ENCODE measurements around the gene C18orf54.
"Not testable (repeated sequence)": the region's sequence is repeated elsewhere in the genome, so short reads cannot be mapped to it uniquely, and the experiment has no call there.

The C18orf54 gene

GRCh38 chr18:54357660-54358494 lies at the start of gene C18orf54, which contains the start of gene STARD6:
Gene C18orf54 (plus strand): TSS chr18:54357906. CDS start chr18:54360573, 2,667 bp downstream.
Gene STARD6 (minus strand): TSS chr18:54357858. CDS start chr18:54354573, 3,285 bp downstream.
- peak; percentile 76 to 82 for DNase-seq

- DNase-seq = not testable (repeated sequence)
Observed at GRCh38 chr18:54309564-54309963, 48.1 kb upstream of the C18orf54 start.

DNA sequence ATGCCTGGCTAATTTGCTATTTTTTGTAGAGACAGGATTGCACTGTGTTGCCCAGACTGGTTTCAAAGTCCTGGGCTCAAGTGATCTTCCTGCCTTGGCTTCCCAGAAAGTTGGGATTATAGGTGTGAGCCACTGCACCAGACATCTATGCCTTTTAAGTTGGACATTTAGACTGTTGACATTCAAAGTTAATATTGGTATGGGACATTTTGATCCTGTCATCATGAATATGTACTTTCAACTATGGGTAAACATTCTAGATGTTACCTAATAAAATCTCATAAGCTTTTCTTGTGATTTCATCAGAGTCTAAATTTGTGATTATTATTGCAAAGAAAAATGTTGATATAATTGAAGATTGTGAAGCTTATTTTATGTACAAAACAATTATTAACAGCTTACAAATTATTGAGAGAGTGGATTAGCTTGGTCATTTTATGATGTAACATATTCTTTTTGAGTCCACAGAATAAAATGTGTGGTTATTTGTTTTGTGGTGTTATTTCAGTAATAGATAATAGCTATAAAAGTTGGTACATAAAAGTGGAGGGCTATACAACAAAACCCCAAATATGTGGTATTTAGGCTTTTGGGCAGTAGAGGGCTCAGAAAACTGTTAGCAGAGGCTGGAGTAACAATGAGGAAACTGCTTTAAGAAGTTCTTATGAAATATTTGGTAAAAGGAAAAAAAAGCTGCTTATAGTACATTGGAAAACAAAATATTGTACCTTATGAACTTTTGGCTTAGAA lies 41.5 kb upstream of the C18orf54 start:
- no peak for DNase-seq

GRCh38 chr18:54323561-54323960 lies 34.1 kb upstream of the C18orf54 start:
- DNase-seq = no peak

DNA sequence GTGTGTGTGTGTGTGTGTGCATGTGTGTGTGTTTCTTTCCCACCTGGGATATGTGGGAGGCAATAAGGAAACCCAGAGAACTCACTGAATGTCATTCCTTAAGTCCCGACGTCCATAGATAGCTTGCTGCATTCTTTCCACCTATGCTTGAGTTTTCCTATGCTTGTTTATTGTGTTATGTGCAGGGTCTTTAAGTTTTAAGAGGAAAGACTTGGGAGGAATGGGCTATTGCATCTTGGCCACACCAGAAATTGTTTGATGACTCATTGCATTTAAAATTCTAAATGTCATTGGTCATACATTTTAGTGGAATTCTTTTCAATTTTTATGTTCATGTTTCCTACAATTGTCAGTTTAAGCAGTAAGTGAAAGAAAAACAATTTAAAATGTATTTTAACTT lies 33.7 kb upstream of the C18orf54 start:
- no peak for DNase-seq

- no peak for DNase-seq
Observed at GRCh38 chr18:54327818-54328217, 29.9 kb upstream of the C18orf54 start.

DNA sequence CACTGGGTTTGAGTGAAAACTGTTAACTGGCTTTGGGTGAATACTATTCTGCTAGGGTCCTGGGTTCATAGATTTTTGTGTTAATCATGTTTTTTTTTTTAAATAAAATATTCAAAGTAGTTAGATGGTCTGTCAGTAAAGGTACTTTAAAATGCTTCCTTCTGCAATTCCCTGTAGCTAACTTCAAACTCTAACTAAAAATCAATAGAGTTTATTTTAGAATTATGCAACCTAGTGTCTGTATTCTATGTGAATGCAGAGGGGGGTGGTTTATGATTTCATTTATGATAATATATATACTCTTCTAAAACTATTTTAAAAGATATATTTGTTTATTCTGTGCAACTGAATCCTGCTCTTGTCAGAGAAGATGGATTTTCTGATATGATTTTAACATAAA lies 27.9 kb upstream of the C18orf54 start:
- DNase-seq = no peak

DNA sequence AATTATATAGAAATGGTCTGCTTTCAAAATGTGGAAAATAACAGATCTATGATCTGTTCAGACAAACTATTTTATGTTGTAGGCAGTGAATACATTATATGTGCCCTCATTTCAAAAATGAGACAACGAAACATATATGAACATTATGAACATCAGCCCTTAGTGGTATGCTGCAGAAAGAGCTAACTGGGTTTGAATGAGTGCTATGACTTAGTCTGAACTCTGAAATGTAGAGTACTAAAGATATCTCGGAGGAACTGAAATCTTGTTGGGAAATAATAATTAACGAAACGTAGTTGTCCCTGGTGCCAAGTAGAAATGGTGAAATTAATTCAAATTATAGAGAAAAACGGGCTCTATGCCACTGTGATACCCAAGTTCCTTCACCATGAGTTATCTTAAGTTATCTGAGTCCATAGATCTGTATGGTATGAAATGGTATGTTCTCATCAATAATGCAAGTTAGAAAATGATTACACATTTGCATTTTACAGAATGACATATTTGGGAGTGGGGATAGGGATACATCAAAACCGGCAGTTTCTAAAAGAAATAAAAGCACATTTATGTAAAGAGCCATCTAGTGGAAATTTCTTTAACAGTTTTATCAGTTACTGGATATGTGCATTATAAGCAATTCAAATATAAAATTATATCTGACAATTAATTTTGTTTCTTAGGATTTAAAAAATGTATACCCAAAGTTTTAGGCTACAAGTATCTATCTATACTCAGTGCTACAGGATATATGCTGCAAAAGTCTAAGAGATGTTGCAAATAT lies 26.7 kb upstream of the C18orf54 start:
- DNase-seq = no peak

- no peak for DNase-seq
Observed at GRCh38 chr18:54335638-54336173, 22.0 kb upstream of the C18orf54 start.

- DNase-seq = no peak
Observed at GRCh38 chr18:54338230-54338629, 19.5 kb upstream of the C18orf54 start.

GRCh38 chr18:54351186-54351585 lies 6.5 kb upstream of the C18orf54 start:
- DNase-seq = no peak

- peak in 1 of 2 donors; percentile 35 for DNase-seq
Observed at GRCh38 chr18:54357082-54357659, 535 bp upstream of the C18orf54 start.

DNA sequence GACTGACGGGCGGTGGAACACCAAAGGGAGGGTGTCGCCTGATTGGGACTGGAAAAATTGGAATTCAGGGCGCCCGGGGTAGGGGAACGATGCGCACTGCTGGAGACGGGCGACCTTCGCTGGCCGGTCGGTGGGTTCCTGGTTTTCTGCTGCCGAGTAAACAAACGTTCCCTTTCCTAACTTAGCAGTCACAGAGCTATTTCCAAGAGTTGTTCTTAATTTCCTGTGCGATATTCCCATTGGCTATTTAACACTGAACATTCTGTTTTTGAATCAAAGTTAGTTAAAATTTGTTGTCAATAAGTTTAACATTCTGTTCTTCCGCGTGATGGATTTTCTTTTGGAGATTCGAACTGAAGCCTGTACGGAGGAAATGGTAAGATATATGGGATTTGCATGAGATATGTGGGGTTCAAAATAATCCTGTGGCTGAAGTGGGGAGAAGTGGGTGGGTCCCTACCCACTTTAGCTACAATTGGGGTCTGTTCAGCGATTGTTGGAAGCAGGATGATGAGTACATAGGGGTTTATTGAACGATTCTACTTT lies 862 bp downstream of the C18orf54 start:
- DNase-seq = no peak

DNA sequence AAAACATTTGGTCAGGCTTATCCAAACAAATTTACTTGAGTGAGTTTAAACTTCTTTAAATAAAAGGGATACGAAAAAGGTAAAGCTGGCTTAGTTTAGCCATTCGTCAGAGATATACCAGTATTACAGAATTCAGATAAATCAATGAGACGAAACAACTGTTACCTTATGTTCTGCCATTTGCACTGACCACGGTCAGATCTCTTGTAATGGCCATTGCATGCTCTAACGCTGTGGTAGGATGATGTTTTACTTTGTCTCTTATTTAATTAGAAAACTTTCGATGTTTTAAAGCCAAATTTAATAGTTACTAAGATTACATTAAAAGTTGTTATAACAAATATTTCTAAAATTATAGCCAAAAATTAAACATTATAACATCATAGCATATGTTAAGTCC lies 1.5 kb downstream of the C18orf54 start:
- no peak for DNase-seq

DNA sequence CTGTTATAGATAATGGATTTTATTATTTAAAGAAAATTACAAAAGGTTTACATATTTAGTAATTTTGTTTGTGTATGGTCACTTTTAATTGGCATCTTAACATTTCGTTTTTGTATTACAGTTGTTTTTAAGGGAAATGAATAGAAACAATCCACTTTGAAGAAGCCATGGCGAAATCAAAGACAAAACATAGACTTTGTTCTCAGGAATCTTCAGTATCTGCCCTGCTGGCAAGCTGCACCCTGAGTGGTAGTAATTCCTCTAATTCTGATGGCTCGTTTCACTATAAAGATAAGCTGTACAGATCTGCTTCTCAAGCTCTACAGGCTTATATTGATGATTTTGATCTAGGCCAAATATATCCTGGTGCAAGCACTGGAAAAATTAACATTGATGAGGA lies 2.7 kb downstream of the C18orf54 start:
- DNase-seq = no peak

DNA sequence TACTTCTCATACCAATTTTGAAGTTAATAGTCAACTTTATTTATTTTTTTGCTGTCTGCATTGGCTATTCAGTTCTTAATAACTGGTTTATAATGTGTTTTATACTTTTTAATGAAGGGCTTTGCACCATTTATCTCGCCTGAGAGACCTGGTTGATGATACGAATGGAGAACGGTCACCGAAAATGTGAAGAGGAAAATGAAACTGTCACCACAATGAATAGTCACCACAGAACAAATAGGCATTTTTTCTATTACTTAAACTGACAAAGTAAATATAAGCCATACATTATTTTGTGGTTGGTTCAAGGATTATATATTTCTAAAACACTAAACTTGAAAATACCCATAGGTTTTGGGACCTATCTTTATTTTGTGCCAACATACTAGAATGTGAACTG lies 20.4 kb downstream of the C18orf54 start:
- no peak for DNase-seq

- no peak for DNase-seq
Observed at GRCh38 chr18:54381640-54382039, 23.9 kb downstream of the C18orf54 start.

DNA sequence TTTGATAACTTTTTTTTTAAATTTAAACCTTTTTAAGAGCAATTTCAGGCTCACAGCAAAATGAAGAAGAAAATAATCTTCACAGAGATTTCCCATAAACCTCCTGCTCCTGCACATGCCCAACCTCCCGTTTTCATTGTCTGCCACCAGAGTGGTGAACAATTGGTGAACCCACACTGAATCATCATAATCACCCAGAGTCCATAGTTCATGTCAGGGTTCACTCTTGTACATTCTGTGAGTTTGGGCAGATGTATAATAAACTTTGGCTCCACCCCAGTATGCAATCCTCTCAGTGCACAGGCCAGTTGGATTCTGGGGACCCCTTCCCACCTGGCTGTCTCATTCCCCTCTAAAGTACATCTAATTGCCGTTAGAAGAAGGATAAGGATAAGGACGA lies 24.4 kb downstream of the C18orf54 start:
- DNase-seq = no peak

DNA sequence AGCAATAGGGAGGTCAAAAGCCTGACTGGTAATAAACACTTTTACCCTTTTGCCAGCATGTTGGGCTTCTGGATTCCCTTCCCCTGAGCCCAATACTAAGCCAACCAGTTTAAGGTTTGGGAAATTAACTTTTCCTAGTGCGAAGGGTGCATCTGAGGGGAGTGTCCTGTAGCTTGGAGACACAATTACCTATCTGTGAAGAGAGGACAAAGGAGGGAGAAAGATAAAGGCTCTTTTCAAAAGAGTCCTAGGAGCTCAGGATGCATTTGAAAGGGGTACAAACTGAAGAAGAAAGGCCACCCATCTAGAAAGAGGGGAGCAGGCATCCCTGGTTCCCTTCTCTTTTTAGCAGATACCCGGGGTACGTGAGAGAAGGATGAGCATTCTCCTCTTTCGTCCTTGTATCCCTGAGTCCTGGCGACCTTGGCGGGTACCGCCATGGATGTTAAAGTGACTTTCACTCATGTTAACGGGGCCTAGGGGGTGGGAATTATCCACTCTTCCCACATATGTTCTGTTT lies 25.1 kb downstream of the C18orf54 start:
- DNase-seq = no peak

DNA sequence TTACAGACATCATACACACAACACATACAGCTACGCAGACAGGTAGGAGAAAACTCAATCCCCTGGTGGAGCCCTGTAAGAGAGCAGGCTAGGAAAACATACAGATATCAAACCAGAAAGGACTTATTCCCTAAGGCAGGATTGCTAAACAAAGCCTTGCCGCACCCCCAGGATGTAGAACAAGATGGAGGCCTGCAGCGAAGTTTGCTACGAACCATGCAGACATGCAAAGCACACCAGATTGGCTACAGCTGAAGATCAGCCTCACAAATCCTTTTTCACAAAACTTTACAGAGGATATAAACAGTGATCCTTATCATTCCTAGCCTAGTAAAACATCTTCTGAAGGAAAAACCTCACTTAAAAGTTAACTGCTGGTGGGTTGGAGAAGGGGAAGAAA lies 28.3 kb downstream of the C18orf54 start:
- DNase-seq = no peak

DNA sequence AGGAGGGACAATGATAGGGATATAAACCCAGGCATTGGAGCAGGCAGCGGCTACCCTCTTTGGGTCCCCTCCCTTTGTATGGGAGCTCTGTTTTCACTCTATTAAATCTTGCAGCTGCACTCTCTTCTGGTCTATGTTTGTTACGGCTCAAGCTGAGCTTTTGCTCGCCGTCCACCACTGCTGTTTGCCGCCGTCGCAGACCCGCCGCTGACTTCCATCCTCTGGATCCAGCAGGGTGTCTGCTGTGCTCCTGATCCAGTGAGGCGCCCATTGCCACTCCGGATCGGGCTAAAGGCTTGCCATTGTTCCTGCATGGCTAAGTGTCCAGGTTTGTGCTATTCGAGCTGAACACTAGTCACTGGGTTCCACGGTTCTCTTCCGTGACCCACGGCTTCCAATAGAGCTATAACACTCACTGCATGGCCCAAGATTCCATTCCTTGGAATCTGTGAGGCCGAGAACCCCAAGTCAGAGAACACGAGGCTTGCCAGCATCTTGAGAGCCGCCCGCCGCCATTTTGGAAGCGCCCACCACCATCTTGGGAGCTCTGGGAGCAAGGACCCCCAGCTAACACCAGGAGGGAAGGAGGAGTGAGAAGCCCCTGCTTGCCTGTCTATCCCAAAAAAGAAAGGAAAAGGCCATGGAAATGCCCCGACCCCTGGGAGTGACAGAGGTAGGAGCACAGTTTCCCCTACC lies 29.2 kb downstream of the C18orf54 start:
- not testable (repeated sequence) for DNase-seq

Measured in hippocampal formation (tissue), 2 donors.